ENCODE results near the gene SOX5.

DNA sequence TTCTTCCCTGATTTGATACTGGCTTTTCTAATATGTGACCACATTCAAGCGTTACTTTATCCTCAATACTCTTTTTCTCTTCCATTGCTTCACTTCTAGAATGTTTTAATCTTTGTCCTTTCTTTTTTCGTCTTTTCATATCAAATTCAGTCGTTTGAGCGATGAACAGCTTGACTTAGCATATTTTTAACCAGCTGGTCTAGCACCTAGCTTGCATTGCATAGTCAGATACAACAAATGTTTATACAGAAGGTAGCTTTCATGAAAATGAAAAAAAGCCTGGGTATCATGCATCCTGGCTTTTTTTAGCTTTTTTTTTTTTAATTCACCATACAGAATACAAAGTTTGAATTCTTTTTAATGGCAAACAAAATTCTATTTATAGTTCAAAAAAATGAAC, 1.2 kb downstream of the SOX5 start:
- TF ChIP-seq CTCF (IDR thresholded peaks at IDR 0.05) (no peak), POLR2A (IDR thresholded peaks at IDR 0.05) (no peak)

All from esophagus squamous epithelium (tissue), 4 donors.